A549 (cell line): Measurements from ENCODE around the gene ODAD4. TPM values are rescaled to one million over a fixed set of nuclear protein-coding genes. Genes with fewer than 3 reads are reported as not detected.

Experiments used
- ATAC-seq, 2 experiments: fragments of 200-7000 bp in 1 of 2; fragments of >200 bp in 1 of 2; cut with Nextera tagmentation in 1 of 2; cut with Tn5 transposase in 1 of 2; 3 replicates each; pipeline versions ENCODE4 v1.8.0 to v1.9.1; 2018 to 2020; ENCODE audit warnings: mild to moderate bottlenecking in 1 of 2, moderate library complexity in 1 of 2
- CTCF ChIA-PET: fragments of 300-600 bp; sonication (Branson Sonifier 250); formaldehyde crosslinking; extraction: SDS; loops from one replicate; lab custom pipeline; 2021; ENCODE audit warnings: antibody characterized with exemption, inconsistent platforms; lab: Yijun Ruan, JAX
- POLR2A ChIA-PET: fragments of 350-600 bp; formaldehyde crosslinking; extraction: SDS; loops from one replicate; lab custom pipeline; 2021; ENCODE audit warnings: antibody characterized with exemption, inconsistent platforms; lab: Yijun Ruan, JAX
- DNase-seq, 2 experiments: peaks; one replicate each; pipeline versions ENCODE4 v3.0.0 to v3.0.0-alpha.2; 2011 to 2016; ENCODE audit warnings: low read depth in 1 of 2, low spot score in 1 of 2
- FAIRE-seq: peaks from 2 replicates; lab custom pipeline; 2011; peaks lifted over from hg19 to GRCh38; lab: Jason Lieb, UNC
- H3K27ac ChIP-seq, 2 experiments: fragments of >200 bp; sonication (Bioruptor Twin); formaldehyde crosslinking; 3 replicates each; pipeline ENCODE4 v1.5.1; 2016 to 2017
- H3K4me1 ChIP-seq: fragments of >200 bp; sonication (Bioruptor Twin); formaldehyde crosslinking; 3 replicates; pipeline ENCODE4 v1.6.1; 2016
- H3K4me2 ChIP-seq: fragments of >200 bp; sonication (Bioruptor Twin); formaldehyde crosslinking; 3 replicates; pipeline ENCODE4 v1.6.1; 2016
- H3K4me3 ChIP-seq: fragments of >200 bp; sonication (Bioruptor Twin); formaldehyde crosslinking; 3 replicates; pipeline ENCODE4 v1.5.1; 2016
- H3K9me3 ChIP-seq: fragments of >200 bp; sonication (Bioruptor Twin); formaldehyde crosslinking; 3 replicates; pipeline ENCODE4 v1.6.1; 2016
- CBX2 ChIP-seq: fragments of 200-600 bp; sonication (generic); IDR thresholded peaks from 2 replicates; pipeline ENCODE4 v1.6.1; 2016; ENCODE audit warnings: low read depth, mild to moderate bottlenecking, borderline replicate concordance
- CEBPB ChIP-seq, 2 experiments: fragments of >200 bp in 1 of 2; sonication (Bioruptor Twin) in 1 of 2; formaldehyde crosslinking in 1 of 2; IDR thresholded peaks; 2 replicates each; pipeline ENCODE4 v1.6.1; 2012 to 2016
- EP300 ChIP-seq, 2 experiments: fragments of >200 bp; sonication (Bioruptor Twin); formaldehyde crosslinking; IDR thresholded peaks; 2 replicates in 1 of 2; 3 replicates in 1 of 2; pipeline ENCODE4 v1.6.1; 2016 to 2017
- FOSL2 ChIP-seq, 2 experiments: fragments of 450-650 bp in 1 of 2; fragments of >200 bp in 1 of 2; sonication (Bioruptor Twin) in 1 of 2; formaldehyde crosslinking; IDR thresholded peaks; 2 replicates each; pipeline versions ENCODE4 v1.5.0 to v1.6.1; 2016 to 2020; ENCODE audit warnings: mild to moderate bottlenecking in 1 of 2, moderate library complexity in 1 of 2
- MYC ChIP-seq: IDR thresholded peaks from 2 replicates; pipeline ENCODE4 v1.6.1; 2012; ENCODE audit warnings: mild to moderate bottlenecking, inconsistent platforms, low read length, improper control_type of control experiment, borderline replicate concordance
- POLR2A ChIP-seq: IDR thresholded peaks from 2 replicates; pipeline ENCODE4 v1.6.1; 2012; ENCODE audit warnings: mild to moderate bottlenecking, low read length
- RAD21 ChIP-seq, 2 experiments: fragments of >200 bp in 1 of 2; sonication (Bioruptor Twin) in 1 of 2; formaldehyde crosslinking in 1 of 2; IDR thresholded peaks in 1 of 2; conservative IDR thresholded peaks in 1 of 2; 2 replicates in 1 of 2; 3 replicates in 1 of 2; pipeline ENCODE4 v1.6.1; 2012 to 2018; ENCODE audit warnings: inconsistent platforms in 1 of 2
- ZSCAN20 ChIP-seq: fragments of 250-450 bp; sonication (Bioruptor Pico); IDR thresholded peaks from 2 replicates; pipeline ENCODE4 v1.8.0; 2022; ENCODE audit warnings: mild to moderate bottlenecking, moderate library complexity
- WGBS: methylation state at CpG from one replicate; pipeline ENCODE4 v1.1.6; 2017; ENCODE audit errors: missing lambda C conversion rate; 5-methylcytosine and 5-hydroxymethylcytosine counted together
- polyA plus RNA-seq, 4 experiments: library from polyadenylated mRNA; depleted of rRNA in 3 of 4; stranded (reverse); fragments of >200 nt; fragmentation: RNase III in 1 of 4; extraction: RNeasy Plus Mini Kit Qiagen cat#74134 plus additional on column Dnase treatment in 1 of 4; gene quantifications; 2 replicates in 3 of 4; 3 replicates in 1 of 4; pipeline ENCODE4 v1.2.3, GENCODE V29; 2011 to 2017
- TF ChIP-seq, protein P1 (sequence below): fragments of >200 bp; sonication (Bioruptor Twin); formaldehyde crosslinking; IDR thresholded peaks from 3 replicates; pipeline ENCODE4 v1.5.1; 2016
- TF ChIP-seq, protein P2 (sequence below): fragments of >200 bp; sonication (Bioruptor Twin); formaldehyde crosslinking; IDR thresholded peaks from 2 replicates; pipeline ENCODE4 v1.6.1; 2016
- TF ChIP-seq, protein P3 (sequence below): IDR thresholded peaks from 2 replicates; pipeline ENCODE4 v1.6.1; 2012
- TF ChIP-seq, protein P4 (sequence below): fragments of 250-450 bp; sonication (Bioruptor Pico); IDR thresholded peaks from 2 replicates; pipeline ENCODE4 v1.5.0; 2020; ENCODE audit warnings: low read depth, mild to moderate bottlenecking, moderate library complexity

ODAD4 gene
- polyA plus RNA-seq, 2 of the 4 experiments (the other 2 are of a cell fraction): 2.0 to 2.3 TPM

DNA sequence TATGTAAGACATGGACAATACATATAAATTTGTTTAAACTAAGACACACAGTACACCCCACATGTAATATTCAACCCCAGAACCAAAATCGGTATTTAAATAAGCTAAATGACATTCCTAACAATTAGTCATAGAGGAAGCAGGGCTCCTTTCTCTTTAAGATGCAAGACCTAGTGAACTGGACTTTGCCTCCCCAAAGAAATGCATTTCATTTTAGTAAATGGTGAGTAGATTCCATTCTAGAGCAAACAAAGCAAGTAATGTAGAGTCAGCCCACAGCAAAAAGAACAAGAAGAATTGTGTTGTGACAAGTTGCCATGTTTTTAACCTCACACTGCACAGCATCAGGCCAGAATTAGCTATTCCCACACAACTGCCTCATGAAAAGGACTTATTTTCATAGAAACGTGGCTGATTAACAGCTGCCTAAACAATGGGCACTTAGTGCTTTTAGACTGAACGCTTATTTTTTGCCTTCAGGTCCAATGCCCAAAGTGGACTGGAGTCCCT, 72.4 kb downstream of the ODAD4 start:
- DNase-seq: peak in 1 of 2 experiments; percentile 64
- H3K9me3 ChIP-seq: no peaks in the 10 kb centered on the region
- ChIA-PET CTCF (interaction anchor here (0.7 to 6.5 kb wide), 12 partner anchors 9 to 115 kb away, joined by 3 to 70 read pairs (median 3); partner anchors contain the start of genes DNAJC7 and NKIRAS2), POLR2A (interaction anchor here (0.6 to 1.9 kb wide), 4 partner anchors 15 to 36 kb away, joined by 5 to 10 read pairs (median 6); partner anchors contain the start of genes CNP, DNAJC7 and NKIRAS2)
- H3K4me2 ChIP-seq: peak overlapping the region; percentile 86
- peaks cover 46% of the 10 kb centered on the region for H3K4me1 ChIP-seq
- peak overlapping the region; percentile 20; the same call in 2 of the 3 replicates for H3K4me3 ChIP-seq
- no peak for FAIRE-seq
- peak; percentile 70 to 86; a peak in 5 of 6 replicates for ATAC-seq
- TF ChIP-seq ZSCAN20 (CRISPR knock-in tag) (no peak), CEBPB (IDR thresholded peaks at IDR 0.05) (no peak), FOSL2 (IDR thresholded peaks at IDR 0.05) (no peak), FOSL2 (CRISPR knock-in tag; IDR thresholded peaks at IDR 0.05) (peak; percentile 57)
- TF ChIP-seq, protein P1, sequence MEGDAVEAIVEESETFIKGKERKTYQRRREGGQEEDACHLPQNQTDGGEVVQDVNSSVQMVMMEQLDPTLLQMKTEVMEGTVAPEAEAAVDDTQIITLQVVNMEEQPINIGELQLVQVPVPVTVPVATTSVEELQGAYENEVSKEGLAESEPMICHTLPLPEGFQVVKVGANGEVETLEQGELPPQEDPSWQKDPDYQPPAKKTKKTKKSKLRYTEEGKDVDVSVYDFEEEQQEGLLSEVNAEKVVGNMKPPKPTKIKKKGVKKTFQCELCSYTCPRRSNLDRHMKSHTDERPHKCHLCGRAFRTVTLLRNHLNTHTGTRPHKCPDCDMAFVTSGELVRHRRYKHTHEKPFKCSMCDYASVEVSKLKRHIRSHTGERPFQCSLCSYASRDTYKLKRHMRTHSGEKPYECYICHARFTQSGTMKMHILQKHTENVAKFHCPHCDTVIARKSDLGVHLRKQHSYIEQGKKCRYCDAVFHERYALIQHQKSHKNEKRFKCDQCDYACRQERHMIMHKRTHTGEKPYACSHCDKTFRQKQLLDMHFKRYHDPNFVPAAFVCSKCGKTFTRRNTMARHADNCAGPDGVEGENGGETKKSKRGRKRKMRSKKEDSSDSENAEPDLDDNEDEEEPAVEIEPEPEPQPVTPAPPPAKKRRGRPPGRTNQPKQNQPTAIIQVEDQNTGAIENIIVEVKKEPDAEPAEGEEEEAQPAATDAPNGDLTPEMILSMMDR: no peak
- TF ChIP-seq, protein P2, sequence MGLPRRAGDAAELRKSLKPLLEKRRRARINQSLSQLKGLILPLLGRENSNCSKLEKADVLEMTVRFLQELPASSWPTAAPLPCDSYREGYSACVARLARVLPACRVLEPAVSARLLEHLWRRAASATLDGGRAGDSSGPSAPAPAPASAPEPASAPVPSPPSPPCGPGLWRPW: no peak
- TF ChIP-seq, protein P3, sequence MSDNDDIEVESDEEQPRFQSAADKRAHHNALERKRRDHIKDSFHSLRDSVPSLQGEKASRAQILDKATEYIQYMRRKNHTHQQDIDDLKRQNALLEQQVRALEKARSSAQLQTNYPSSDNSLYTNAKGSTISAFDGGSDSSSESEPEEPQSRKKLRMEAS: 0 out of 2 replicates have a peak, but pooled peaks have one; percentile 19
- H3K27ac ChIP-seq: peak overlapping the region; percentile 61 to 84
- WGBS: 23% methylated on average over 3 of the region's 3 CpGs

DNA sequence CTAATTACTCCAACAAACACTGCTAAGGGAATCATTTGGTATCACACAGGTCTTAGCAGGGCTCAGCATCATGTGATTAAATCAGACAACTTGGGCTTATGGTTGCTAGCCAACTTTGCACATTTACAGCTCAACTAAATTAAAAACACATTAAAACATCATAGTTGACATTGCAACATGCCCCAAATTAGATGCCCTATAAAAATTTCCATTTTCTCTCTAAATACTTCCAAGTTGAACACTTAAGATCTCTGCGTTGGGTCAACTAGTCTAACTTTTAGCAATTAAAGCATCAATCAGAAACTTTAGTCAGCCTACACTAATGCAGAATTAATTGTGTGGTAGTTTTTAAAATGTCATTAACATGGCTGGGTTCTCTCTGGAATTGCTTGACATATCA, 74.7 kb downstream of the ODAD4 start:
- no peak for ATAC-seq
- TF ChIP-seq MYC (no peak), RAD21 (conservative IDR thresholded peaks at IDR 0.05 in 1 of 2, IDR thresholded peaks at IDR 0.05 in 1 of 2) (no peak), CBX2 (no peak)
- TF ChIP-seq, protein P4, sequence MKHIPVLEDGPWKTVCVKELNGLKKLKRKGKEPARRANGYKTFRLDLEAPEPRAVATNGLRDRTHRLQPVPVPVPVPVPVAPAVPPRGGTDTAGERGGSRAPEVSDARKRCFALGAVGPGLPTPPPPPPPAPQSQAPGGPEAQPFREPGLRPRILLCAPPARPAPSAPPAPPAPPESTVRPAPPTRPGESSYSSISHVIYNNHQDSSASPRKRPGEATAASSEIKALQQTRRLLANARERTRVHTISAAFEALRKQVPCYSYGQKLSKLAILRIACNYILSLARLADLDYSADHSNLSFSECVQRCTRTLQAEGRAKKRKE (CRISPR knock-in tag): no peak
- H3K27ac ChIP-seq: no peak overlapping the region
- 96% methylated on average over 1 of the region's 1 CpG for WGBS
- no peak for FAIRE-seq
- H3K4me3 ChIP-seq: no peak overlapping the region
- H3K4me2 ChIP-seq: no peak overlapping the region
- POLR2A ChIA-PET: interaction anchor here (0.9 to 2.5 kb wide), 2 partner anchors 11 to 12 kb away, joined by 3 to 7 read pairs; partner anchors contain the start of gene DNAJC7
- CTCF ChIA-PET: interaction anchor here (0.6 to 6.5 kb wide), 8 partner anchors 8 to 114 kb away, joined by 3 to 70 read pairs (median 4); partner anchors contain the start of genes DNAJC7 and NKIRAS2
- no peak for DNase-seq
- H3K4me1 ChIP-seq: peaks cover 52% of the 10 kb centered on the region
- no peaks in the 10 kb centered on the region for H3K9me3 ChIP-seq

DNA sequence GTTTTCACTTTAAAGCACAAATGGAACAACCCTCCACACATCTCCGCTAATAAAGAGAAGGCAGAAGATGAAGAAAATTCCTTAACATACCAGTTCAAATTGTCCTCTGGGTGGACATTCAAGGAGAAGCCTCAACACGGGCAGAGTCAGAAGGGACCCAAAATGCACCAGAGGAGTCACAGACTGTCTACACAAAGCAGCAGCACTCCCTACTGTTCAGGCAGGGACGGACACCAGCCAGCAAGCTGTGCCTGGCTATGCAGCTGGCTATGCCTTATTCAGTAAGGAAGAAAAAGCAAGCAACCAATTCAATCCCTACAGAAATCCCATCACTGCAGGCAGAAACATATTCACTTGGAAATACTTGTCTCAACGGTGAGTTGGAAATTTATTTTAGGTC, 78.8 kb downstream of the ODAD4 start:
- POLR2A ChIA-PET: interaction anchor here (0.9 to 1.6 kb wide), 3 partner anchors 9 to 43 kb away, joined by 3 to 5 read pairs (median 3); partner anchors contain the start of genes CNP, DNAJC7 and NKIRAS2
- Histone ChIP-seq H3K4me3 (no peak overlapping the region), H3K27ac (no peak overlapping the region), H3K4me1 (peaks cover 43% of the 10 kb centered on the region), H3K4me2 (no peak overlapping the region), H3K9me3 (no peaks in the 10 kb centered on the region)
- DNase-seq (peak in 1 of 2 experiments; percentile 51), ATAC-seq (peak; percentile 78 to 82; a peak in 5 of 6 replicates), FAIRE-seq (no peak)
- WGBS: 86% methylated on average over 4 of the region's 4 CpGs
- CTCF ChIA-PET: interaction anchor here (0.6 to 1.9 kb wide), 11 partner anchors 11 to 92 kb away, joined by 3 to 13 read pairs (median 3); partner anchors contain the start of gene NKIRAS2
- no peak for TF ChIP-seq FOSL2 (IDR thresholded peaks at IDR 0.05)
- no peak for TF ChIP-seq FOSL2 (CRISPR knock-in tag; IDR thresholded peaks at IDR 0.05)
- TF ChIP-seq, protein P1: peak; percentile 11; the same call in 1 of the 3 replicates
- TF ChIP-seq EP300 (IDR thresholded peaks at IDR 0.05): no peak
- TF ChIP-seq RAD21 (conservative IDR thresholded peaks at IDR 0.05 in 1 of 2, IDR thresholded peaks at IDR 0.05 in 1 of 2): peak in 1 of 2 experiments; percentile 41; a peak in 3 of 5 replicates
- no peak for TF ChIP-seq POLR2A
